ENCODE measurements around the gene IRS4.

IRS4 gene

DNA sequence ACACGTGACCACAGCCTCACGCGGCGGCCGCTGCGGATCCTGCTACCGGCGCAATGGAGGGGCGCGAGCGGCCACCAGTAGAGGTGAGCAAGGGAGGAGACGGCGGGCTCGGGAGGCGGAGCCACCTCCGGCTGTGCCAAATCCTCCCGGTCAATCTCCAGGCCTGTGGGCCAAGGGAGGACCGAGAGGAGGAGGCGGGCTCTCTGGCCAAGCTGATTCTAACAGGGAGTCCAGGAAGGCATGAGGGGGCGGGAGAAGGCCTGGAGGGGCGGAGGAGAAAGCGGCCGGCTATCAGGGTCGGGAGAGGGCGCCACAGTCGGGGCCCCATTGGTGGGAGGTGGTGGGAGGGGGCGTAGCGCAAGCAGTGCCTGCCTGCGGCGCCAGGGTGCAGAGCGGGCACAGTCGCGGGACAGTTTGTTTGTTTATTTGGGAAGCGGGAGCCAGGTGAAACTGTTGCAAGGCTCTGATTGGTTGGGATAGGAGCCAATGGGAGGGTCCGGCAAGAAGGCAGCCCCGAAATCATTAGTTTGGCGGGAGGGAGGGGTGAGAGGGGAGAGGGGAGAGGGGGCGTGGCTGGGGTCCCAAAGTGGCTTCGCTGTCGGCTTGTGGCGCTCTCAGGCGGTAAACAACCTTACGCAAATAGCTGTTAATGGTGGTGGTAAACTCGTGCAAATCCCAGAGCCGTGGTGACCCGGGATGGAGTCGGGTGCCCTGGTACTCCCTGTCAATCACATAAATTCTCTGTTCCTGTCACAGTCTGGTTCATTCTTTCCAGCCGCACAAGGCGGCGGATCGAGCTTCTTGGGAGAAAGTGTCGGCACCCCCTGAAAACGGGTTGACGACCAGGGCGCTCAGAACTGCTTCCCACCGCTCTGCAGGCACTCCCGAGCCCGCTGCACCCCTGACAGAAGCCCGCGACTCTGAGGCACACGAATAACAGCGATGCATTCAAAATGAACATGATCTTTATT is at the start of gene IRS4:
Gene IRS4 (minus strand): TSS at position 55 of the 971 bp plus-strand sequence.
- no peak for DNase-seq (ENCODE audit: low spot score)

- no peak for DNase-seq (ENCODE audit: low spot score)
Measured at GRCh38 chrX:108772549-108772948, 36.2 kb upstream of the IRS4 start.

GRCh38 chrX:108763559-108763958 is 27.2 kb upstream of the IRS4 start:
- no peak for DNase-seq (ENCODE audit: low spot score)

DNA sequence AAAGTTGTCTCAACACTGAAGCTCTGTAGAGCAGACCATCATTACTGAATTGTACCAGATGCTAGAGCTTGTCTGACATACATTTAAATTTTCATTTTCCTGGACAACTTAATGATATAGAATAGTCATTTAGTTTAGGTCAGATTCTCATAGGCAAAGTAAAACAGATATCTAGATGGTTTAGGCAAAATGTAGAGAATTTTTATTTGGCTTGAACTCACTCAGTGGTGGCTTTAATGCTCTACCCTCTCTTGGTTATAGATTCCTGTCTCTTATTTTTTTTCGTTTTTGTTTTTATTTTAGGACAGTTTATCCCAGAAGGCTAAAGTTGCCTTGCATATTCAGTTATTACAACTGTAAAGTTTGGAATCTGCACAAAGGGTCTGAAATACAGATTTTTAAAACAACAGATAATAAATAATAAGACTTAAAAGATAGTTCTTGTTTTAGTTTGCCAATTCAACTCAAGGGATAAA is 4.0 kb upstream of the IRS4 start:
- no peak for DNase-seq (ENCODE audit: low spot score)

- no peak for DNase-seq (ENCODE audit: low spot score)
Measured at GRCh38 chrX:108737754-108738153, 1.4 kb upstream of the IRS4 start.

DNA sequence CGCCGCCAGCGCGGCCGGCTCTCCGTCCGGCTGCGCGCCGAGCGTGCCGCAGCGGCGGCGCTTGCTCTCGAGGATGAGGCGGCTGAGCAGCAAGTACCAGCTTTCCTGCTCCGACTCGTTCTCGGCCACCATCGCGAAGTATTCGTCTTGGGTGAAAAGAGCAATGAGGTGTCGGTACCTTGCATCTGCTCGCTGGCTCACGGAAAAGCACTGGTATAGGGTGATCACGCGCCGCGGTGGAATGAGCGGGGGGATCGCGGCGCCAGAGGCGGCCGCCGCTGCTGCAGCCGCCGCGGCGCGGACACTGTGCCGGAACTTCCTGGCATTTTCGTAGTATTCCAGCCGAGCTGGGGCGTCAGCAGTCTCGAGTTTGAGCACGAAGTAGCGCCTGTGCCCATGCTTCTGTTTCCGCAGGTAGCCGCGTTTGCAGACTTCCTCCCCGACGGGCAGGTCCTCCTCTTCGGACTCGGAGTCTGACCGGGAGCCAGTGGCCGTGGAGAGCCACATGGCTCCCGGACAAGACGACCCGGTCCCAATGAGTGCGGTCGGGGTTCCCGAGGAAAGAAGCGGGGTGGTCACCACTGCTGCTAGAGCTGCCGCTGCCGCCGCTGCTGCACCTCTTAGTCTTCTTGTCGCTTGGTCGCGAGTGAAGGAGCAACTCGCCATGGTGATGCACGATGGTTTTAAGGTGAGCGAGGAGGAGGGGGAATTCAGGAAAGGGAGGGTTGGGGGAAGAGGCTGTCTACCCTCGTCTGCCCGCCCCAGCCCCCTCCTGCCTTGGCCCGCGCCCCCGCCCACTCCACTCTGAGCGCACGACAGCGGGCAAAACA is 469 bp downstream of the IRS4 start:
- DNase-seq (ENCODE audit: low spot score): no peak

DNA sequence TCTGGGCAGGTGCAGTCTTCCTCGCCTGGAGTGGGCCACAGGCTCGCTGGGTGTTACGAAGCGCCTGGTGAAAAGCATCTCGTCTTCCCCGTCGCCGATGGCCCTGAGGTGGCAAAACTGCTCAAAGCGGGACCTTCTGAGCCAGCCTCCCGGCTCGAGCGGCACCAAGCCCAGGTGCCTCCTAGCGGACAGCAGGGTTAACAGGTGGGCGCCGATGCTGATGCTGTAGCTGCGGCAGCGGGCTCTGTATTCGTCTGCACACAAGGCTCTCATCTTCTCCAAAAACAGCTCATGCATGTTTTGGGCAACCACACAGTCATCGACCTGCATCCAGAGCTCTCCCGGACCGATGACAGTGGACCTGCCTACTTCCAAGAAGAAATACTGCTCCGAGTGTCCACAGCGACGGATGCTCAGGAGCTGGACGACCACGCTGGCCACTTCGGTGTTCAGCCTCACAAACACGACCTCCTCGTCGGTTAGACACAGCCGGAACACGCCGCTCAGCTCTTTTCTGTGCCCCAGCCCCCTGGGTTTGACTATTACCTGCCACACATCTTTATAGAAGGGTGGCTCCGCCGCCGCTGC is 1.2 kb downstream of the IRS4 start:
- DNase-seq (ENCODE audit: low spot score): no peak

GRCh38 chrX:108734426-108734825 is 1.9 kb downstream of the IRS4 start:
- no peak for DNase-seq (ENCODE audit: low spot score)

GRCh38 chrX:108732630-108733321 is 3.6 kb downstream of the IRS4 start:
- no peak for DNase-seq (ENCODE audit: low spot score)

- no peak for DNase-seq (ENCODE audit: low spot score)
Measured at GRCh38 chrX:108731153-108731552, 5.2 kb downstream of the IRS4 start.

DNA sequence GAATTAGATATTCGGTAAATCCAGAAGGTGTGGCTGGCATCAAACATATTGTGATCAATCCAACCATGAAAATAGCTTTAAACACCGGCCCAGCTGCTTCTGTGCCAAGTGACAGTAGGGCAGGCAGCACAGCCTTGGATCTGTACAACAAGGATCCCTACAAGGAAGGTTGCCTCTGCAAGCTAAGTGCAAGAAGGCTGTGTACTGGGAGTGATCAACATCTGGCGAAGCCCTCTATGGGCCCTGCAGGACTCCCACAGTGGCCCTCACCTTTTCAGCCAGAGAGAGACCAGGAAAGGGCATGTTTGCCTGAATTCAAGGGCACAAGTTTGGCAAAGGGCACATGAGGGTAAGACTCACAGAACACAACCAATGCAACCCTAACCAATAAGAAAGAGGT is 9.6 kb downstream of the IRS4 start:
- DNase-seq (ENCODE audit: low spot score): no peak

DNA sequence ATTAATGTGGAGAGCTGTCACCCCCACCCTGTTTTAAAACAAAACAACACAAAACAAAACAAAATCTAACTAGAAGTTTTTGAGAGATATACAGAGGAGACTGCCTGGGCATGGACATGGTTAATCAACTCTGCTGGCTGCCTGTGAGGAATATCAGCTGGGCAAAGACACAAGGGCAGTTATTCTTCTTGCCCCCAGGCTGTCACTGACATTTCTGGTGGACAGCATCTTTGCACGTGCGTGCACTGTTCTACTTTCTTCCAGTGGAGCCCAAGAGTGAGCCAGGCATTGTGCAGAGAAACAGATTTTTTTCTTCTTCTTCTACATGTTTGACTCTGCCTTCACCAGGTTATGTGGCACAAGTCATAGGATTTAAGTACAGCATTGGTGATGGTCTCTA is 13.8 kb downstream of the IRS4 start:
- DNase-seq (ENCODE audit: low spot score): no peak

GRCh38 chrX:108712886-108713285 is 23.5 kb downstream of the IRS4 start:
- DNase-seq (ENCODE audit: low spot score): no peak

- DNase-seq (ENCODE audit: low spot score): no peak
Measured at GRCh38 chrX:108704839-108705238, 31.5 kb downstream of the IRS4 start.

DNA sequence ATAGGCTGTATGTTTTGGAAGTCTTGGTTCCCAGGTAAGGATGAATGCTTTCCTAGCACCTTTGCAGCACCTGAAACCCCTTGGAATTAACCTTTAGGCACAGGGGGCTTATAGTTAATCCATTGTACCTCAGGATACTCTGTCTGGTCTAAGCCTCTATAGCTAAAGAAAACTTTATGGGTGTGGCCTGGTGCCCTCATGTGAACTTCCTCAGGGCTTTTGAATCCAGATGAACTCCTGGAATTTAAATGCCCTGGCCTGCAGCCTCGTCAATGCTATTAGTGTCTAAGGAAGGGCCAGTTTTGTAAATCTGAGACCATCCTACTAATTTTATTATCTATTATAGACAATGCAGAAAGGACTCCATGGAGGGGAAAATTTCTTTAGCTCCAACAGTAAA is 33.8 kb downstream of the IRS4 start:
- DNase-seq (ENCODE audit: low spot score): no peak

DNA sequence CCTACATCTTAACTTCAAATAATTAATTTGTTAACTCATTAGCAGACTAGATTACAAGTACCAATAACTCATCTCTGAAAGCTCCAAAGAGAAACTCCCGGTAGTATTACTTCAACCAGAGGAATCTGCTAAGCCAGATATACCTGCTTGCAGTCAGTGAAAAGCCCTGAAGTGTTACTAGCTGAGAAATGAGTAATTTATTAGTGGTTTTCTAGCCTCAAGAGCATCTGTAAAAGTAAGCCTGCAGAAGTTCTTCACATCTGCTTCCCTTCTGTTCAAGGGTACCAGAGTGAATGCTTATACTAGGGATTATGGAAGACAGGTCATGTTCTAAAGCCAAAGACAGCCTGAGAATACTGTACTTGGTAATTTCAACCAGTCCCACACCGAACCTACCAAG is 34.7 kb downstream of the IRS4 start:
- DNase-seq (ENCODE audit: low spot score): no peak

DNA sequence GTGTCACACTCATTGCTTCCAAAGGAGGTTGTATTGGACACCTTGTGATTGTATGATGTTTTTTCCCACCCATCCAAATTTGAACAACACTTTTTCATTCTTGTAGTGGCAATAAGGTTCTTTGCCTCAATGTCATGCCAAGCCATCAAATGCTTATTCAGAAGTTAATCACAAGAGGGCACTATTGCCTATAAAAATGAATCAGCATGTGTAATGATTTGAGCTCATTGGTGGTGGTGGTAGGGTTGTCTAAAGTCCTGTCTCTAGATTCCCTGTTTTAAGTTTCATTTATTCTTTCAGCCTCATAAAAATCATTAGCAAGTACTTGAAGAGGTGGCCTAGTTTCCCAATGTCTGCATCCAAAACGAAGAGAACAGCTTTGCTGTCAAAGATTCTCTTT is 37.0 kb downstream of the IRS4 start:
- DNase-seq (ENCODE audit: low spot score): peak; percentile 6

DNA sequence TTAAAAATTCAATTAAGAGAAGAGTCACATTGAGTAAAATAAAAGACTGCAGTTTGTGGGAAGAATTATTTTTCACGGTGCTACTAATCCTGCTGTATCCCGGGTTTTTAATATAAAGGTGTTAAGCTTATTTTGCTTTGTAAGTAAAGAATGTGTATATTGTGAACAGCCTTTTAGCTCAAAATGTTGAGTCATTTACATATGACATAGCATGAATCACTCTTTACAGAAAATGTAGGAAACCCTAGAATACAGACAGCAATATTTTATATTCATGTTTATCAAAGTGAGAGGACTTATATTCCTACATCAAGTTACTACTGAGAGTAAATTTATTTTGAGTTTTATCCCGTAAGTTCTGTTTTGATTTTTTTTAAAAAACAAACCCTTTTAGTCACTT is 39.7 kb downstream of the IRS4 start:
- no peak for DNase-seq (ENCODE audit: low spot score)

Measured in hepatic stellate cell (primary cell).